Duodenal mucosa (tissue), 2 donors: ENCODE results near the gene PLIN5.

Experiments
- H3K27ac ChIP-seq: one replicate; pipeline ENCODE4 v1.7.0; 2013; ENCODE audit warnings: low read depth, low read length
- H3K27me3 ChIP-seq, 2 donors: one replicate each; pipeline ENCODE4 v1.7.0; 2013; ENCODE audit warnings: low read length in 2 of 2, control low read depth in 1 of 2; ENCODE audit not compliant: insufficient read depth in 2 of 2, control insufficient read depth in 1 of 2
- H3K36me3 ChIP-seq, 2 donors: one replicate each; pipeline ENCODE4 v1.7.0; 2013; ENCODE audit warnings: low read length in 2 of 2, control low read depth in 1 of 2; ENCODE audit not compliant: insufficient read depth in 2 of 2, control insufficient read depth in 1 of 2
- H3K4me1 ChIP-seq, 2 donors: one replicate each; pipeline ENCODE4 v1.7.0; 2013; ENCODE audit warnings: low read length in 2 of 2, control low read depth in 1 of 2; ENCODE audit not compliant: insufficient read depth in 2 of 2, control insufficient read depth in 1 of 2
- H3K4me3 ChIP-seq, 2 donors: one replicate each; pipeline ENCODE4 v1.7.0; 2013; ENCODE audit warnings: low read length in 2 of 2, low read depth in 1 of 2
- H3K9ac ChIP-seq, 2 donors: one replicate each; pipeline ENCODE4 v1.7.0; 2013; ENCODE audit warnings: low read length in 2 of 2, low read depth in 1 of 2
- H3K9me3 ChIP-seq, 2 donors: one replicate each; pipeline ENCODE4 v1.7.0; 2013; ENCODE audit warnings: low read length in 2 of 2, control low read depth in 1 of 2; ENCODE audit not compliant: control insufficient read depth in 1 of 2

Gene PLIN5, protein sequence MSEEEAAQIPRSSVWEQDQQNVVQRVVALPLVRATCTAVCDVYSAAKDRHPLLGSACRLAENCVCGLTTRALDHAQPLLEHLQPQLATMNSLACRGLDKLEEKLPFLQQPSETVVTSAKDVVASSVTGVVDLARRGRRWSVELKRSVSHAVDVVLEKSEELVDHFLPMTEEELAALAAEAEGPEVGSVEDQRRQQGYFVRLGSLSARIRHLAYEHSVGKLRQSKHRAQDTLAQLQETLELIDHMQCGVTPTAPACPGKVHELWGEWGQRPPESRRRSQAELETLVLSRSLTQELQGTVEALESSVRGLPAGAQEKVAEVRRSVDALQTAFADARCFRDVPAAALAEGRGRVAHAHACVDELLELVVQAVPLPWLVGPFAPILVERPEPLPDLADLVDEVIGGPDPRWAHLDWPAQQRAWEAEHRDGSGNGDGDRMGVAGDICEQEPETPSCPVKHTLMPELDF

GRCh38 chr19:4534836-4535658 lies at the start of gene PLIN5:
Gene PLIN5, minus strand, starts transcription at chr19:4535224. Its CDS starts 1,150 bp downstream, at chr19:4534074.
- Histone ChIP-seq H3K27ac (no peak within 1 kb of the TSS), H3K4me1 (peaks cover 13 to 22% of the 10 kb centered on the region in 2 donors), H3K9ac (no peak within 1 kb of the TSS), H3K4me3 (peak within 1 kb of the TSS; percentile 5 to 54), H3K9me3 (no peaks in the 10 kb centered on the region), H3K36me3 (no peaks in the 10 kb centered on the region), H3K27me3 (peaks cover 0 to 7% of the 10 kb centered on the region in 2 donors)

GRCh38 chr19:4583961-4584669 lies 49.1 kb upstream of the PLIN5 start:
- no peaks in the 10 kb centered on the region for H3K9me3 ChIP-seq
- peaks cover 0 to 4% of the 10 kb centered on the region in 2 donors for H3K4me1 ChIP-seq
- H3K4me3 ChIP-seq: peak overlapping the region; percentile 22 to 36
- H3K27me3 ChIP-seq: peaks cover 54 to 62% of the 10 kb centered on the region in 2 donors
- no peak overlapping the region for H3K9ac ChIP-seq
- no peaks in the 10 kb centered on the region for H3K36me3 ChIP-seq
- no peak overlapping the region for H3K27ac ChIP-seq

DNA sequence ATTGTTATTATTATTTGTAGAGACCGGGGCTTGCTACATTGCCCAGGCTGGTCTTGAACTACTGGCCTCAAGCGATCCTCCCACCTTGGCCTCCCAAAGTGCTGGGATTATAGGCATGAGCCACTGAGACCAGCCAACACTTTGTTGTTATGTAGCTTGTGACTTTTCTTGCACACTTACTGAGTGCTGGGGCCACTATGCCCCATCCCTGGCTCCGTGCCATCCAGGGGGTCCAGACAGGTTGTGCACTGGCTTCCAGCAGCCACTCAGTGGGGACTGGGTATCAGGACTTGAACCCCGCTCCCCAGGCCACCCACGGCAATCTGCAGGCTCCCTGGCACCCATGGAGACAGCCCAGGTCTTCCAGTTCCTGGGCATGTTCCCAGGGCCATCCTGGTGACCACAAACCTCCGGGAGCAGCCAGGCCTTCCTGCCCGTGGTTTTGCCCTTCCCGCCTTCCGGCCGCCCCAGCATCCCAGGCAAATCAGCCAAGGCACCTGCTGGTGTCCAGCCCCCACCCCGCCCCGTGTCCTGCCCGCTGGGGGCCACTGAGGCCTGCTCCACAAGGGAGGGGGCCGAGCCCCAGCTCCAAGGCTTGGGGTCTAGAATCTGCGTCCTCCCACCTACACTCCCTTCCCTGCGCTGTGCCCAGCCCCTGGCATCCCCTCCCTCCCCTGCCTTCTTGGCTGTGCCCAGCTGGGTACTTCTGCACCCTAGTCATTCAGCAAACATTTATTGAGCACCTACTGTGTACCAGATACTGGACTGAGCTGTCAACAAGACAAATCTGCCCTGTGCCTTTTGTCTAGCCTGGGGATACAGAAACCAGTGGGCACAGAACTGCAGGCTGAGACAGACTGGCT lies 48.2 kb upstream of the PLIN5 start:
- Histone ChIP-seq H3K27me3 (peaks cover 63 to 69% of the 10 kb centered on the region in 2 donors), H3K9me3 (no peaks in the 10 kb centered on the region), H3K36me3 (no peaks in the 10 kb centered on the region), H3K4me3 (no peak overlapping the region), H3K4me1 (peaks cover 0 to 4% of the 10 kb centered on the region in 2 donors), H3K9ac (no peak overlapping the region), H3K27ac (no peak overlapping the region)

DNA sequence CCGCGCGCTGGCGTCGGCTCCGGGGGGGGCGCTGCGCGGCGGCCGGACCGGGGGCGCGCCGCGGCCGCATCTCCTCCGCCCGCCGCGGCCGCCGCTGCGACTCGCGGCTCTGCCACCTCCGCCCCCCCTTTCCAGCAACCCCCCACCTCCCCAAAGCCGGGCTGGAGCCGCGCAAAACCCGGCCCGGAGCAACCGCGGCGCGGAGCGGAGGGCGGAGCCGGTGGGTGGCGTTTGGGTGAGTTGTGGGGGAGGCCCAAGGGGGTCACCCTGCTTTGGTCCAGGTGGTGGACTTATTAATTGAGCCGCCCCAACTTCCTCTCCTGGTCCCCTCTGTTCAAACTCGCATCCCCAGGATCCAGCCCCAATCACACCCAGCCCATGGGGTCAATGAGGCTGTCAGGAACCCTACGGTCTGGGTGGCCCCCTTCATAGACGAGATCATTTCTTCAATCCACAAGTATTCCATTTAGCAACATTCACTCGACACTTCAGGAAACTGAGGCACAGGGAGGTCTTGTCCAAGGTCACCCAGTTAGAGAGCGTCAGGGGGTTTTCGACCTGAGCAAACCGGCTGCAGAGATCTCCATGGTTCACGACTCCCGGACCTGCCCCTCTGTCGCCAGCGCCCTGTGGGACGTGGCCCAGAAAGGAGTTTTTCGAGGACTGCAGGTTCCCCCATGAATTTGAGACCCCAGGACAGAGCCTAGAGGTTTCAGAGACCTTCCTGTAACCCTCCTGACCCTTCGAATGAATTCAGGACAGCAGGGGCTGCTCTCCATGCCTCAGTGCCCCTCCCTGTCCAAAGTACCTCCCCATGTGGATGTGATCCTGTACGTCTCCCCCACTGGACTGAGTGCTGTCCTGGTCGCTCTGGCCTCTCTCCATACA lies 46.9 kb upstream of the PLIN5 start:
- Histone ChIP-seq H3K27me3 (peaks cover 67% of the 10 kb centered on the region in 2 donors), H3K27ac (no peak overlapping the region), H3K36me3 (no peaks in the 10 kb centered on the region), H3K9ac (no peak overlapping the region), H3K9me3 (no peaks in the 10 kb centered on the region), H3K4me1 (peaks cover 0 to 4% of the 10 kb centered on the region in 2 donors), H3K4me3 (no peak overlapping the region)

- H3K9ac ChIP-seq: no peak overlapping the region
- H3K27me3 ChIP-seq: peaks cover 59 to 63% of the 10 kb centered on the region in 2 donors
- no peak overlapping the region for H3K27ac ChIP-seq
- no peaks in the 10 kb centered on the region for H3K9me3 ChIP-seq
- no peak overlapping the region for H3K4me3 ChIP-seq
- no peaks in the 10 kb centered on the region for H3K36me3 ChIP-seq
- peaks cover 0 to 4% of the 10 kb centered on the region in 2 donors for H3K4me1 ChIP-seq
Observed at GRCh38 chr19:4580961-4581665, 46.1 kb upstream of the PLIN5 start.

- H3K9me3 ChIP-seq: no peaks in the 10 kb centered on the region
- H3K27me3 ChIP-seq: peaks cover 54 to 65% of the 10 kb centered on the region in 2 donors
- H3K4me3 ChIP-seq: no peak overlapping the region
- no peaks in the 10 kb centered on the region for H3K36me3 ChIP-seq
- H3K4me1 ChIP-seq: peaks cover 0 to 4% of the 10 kb centered on the region in 2 donors
- no peak overlapping the region for H3K9ac ChIP-seq
- H3K27ac ChIP-seq: no peak overlapping the region
Observed at GRCh38 chr19:4580021-4580901, 45.2 kb upstream of the PLIN5 start.

GRCh38 chr19:4579389-4579788 lies 44.4 kb upstream of the PLIN5 start:
- peaks cover 47 to 62% of the 10 kb centered on the region in 2 donors for H3K27me3 ChIP-seq
- H3K36me3 ChIP-seq: no peaks in the 10 kb centered on the region
- no peaks in the 10 kb centered on the region for H3K9me3 ChIP-seq
- H3K27ac ChIP-seq: no peak overlapping the region
- no peak overlapping the region for H3K9ac ChIP-seq
- H3K4me1 ChIP-seq: peaks cover 0 to 4% of the 10 kb centered on the region in 2 donors
- no peak overlapping the region for H3K4me3 ChIP-seq
